ENCODE measurements around the gene IFT20.

DNA sequence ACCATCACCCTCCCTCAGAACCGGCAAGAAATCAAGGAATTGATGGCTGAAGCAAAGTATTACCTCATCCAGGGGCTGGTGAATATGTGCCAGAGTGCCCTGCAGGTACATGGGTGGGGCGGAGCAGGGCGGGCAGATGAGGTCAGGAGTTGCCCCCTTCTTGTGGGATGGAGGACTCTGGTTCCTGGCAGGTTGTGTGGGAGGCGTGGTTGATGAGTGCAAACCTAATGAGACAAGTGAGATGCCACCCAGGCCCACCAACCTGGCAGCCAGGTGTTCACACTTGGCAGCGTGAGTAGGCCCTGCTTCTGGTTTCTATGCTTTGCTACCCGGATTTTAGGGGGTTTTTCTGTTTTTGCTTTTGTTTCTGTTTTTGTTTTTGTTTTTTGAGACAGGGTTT is 5.1 kb upstream of the IFT20 start:
- TF ChIP-seq, protein P1, sequence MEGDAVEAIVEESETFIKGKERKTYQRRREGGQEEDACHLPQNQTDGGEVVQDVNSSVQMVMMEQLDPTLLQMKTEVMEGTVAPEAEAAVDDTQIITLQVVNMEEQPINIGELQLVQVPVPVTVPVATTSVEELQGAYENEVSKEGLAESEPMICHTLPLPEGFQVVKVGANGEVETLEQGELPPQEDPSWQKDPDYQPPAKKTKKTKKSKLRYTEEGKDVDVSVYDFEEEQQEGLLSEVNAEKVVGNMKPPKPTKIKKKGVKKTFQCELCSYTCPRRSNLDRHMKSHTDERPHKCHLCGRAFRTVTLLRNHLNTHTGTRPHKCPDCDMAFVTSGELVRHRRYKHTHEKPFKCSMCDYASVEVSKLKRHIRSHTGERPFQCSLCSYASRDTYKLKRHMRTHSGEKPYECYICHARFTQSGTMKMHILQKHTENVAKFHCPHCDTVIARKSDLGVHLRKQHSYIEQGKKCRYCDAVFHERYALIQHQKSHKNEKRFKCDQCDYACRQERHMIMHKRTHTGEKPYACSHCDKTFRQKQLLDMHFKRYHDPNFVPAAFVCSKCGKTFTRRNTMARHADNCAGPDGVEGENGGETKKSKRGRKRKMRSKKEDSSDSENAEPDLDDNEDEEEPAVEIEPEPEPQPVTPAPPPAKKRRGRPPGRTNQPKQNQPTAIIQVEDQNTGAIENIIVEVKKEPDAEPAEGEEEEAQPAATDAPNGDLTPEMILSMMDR (IDR thresholded peaks at IDR 0.05 in 4 of 5, conservative IDR thresholded peaks at IDR 0.05 in 1 of 5): no peak
- TF ChIP-seq POLR2A (IDR thresholded peaks at IDR 0.05): no peak

Measured in gastrocnemius medialis (tissue), 4 donors.